Femur (tissue), 1 donor: ENCODE measurements around the gene ZSWIM7.
"Not testable (repeated sequence)": the region's sequence is repeated elsewhere in the genome, so short reads cannot be mapped to it uniquely, and the experiment has no call there.

ENCODE experiments used
- DNase-seq: peaks from one replicate; pipeline ENCODE4 v3.0.0-alpha.2; 2017

Gene ZSWIM7

DNA sequence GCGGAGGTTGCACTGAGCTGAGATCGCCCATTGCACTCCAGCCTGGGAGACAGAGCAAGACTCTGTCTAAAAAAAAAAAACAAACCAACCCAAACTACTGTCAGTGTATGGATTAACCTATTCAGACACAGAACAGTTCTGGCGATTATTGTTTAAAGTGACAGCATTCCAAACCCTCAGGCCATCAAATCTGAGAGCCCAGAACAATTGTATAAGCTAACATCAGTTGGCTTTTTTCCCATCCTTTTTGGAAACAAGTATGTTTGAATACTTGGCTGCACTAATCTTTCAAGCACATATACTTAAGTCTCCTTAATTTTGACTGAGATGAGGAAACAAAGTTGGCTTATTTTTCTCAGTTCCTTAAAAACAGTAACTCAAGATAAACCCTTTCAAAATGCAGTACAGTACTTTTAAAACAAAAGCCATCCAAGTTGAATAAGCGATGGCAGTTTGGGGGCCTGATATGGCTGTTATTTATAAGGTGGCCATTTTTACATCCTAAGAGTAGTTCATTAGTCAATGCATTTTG is 1.4 kb downstream of the ZSWIM7 start:
- DNase-seq: no peak

DNA sequence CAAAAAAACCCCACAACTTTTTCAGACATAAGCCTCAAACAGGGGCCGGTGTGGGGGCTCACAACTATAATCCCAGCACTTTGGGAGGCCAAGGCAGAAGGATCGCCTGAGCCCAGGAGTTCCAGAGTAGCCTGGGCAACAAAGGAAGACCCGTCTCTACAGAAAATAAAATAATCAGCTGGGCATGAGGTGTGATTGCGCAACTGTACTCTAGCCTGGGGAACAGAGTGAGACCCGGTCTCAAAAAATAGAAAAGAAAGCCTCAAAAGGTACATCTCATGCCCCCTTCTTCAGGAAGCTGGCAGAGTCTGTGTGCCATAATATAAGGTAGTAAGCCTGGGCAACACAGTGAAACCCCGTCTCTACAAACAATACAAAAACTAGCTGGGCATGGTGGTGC is 3.2 kb downstream of the ZSWIM7 start:
- no peak for DNase-seq

DNA sequence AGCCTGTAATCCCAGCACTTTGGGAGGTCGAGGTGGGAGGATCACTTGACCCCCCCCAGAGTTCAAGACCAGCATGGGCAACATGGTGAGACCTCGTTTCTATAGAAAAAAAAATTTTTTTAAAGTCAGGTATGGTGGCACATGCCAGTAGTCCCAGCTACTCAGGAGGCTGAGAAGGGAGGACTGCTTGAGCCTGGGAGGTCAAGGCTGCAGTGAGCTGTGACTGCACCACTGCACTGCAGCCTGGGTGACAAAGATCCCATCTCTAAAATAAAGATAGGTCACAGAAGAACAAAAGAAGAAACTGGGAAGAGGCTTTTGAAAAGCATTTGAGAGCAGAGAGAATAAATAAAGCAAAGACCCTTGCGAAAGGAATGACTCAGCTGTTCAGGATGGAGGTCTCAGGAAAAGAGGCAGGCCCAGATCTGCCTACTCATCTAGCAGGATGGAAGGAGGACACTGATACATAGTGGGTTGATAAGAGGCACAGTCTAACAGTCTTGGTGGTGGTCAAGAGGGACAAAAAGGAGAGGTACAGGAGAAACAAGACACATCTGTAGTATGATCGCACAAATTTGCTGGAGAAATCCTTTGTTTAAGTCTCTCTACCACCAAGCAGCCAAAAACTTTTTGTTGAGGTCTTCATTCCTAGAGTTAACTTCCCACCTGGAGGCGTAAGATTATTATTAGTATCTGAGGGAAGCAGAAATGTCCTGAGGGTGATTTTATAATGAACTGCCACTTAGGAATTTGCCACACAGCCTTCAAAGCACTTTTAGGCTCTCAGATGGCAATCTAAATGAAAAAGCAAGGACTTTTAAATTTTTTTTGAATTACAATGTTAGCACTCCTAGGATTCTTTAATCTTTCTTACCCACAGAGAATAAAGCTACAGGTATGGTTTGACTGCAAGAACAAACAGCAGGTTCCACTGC is 17.6 kb downstream of the ZSWIM7 start:
- no peak for DNase-seq

DNA sequence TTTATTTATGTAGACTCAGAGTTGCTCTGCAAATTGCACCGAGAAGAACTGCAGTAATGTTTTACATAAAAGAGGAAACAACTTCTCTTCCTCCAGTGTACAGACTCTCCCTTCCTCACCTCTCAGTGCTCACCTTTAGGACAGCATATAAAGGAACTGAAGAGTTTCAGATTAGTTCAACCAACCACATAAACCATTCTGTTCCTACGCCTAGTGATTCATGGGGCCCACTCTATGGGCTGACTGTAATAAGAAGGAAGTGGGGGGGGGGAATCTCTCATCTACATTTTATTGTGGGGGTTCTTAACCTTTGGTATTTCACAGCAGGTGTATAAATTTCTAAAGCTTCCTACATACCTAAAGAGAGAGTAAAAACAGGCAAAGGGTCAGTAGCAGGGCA is 18.3 kb downstream of the ZSWIM7 start:
- no peak for DNase-seq

DNA sequence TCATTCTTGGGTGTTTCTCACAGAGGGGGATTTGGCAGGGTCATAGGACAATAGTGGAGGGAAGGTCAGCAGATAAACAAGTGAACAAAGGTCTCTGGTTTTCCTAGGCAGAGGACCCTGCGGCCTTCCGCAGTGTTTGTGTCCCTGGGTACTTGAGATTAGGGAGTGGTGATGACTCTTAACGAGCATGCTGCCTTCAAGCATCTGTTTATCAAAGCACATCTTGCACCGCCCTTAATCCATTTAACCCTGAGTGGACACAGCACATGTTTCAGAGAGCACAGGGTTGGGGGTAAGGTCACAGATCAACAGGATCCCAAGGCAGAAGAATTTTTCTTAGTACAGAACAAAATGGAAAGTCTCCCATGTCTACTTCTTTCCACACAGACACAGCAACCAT is 20.5 kb downstream of the ZSWIM7 start:
- DNase-seq: not testable (repeated sequence)

DNA sequence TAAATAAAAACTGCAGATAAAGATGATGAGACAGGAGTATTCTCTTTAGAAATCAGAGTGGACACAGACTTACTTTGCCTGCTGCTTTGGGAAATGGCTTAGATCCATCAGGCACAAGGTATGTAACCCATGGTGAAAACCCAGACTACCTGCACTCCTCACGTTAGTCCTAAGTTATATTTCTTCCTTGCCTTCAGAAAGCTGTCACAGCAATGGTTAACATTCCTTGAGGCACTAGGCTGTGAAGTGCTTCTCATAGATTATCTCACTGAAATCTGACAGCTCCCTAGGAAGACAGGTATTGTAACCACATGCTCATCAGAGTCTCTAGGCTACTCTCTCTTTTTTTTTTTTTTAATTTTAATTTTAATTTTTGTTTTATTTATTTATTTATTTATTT is 20.9 kb downstream of the ZSWIM7 start:
- no peak for DNase-seq

DNA sequence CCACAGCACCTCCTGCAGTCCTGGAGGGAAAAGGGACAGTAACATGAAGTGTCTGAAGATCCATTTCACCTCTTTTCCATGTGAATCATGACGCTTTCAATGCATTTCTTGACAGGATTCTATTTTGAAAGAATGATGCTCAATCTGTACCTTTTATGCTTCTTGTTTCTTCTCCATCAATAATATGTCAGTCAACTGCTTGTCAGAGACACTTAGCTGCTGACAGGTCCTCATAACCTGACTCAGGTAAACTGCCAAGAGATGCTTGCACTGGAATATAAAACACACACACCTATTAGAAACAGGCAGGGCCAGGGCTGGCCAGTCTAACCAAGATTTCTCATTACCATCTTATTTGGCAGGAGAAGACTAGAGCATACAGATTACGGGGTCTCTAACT is 21.6 kb downstream of the ZSWIM7 start:
- DNase-seq: no peak

DNA sequence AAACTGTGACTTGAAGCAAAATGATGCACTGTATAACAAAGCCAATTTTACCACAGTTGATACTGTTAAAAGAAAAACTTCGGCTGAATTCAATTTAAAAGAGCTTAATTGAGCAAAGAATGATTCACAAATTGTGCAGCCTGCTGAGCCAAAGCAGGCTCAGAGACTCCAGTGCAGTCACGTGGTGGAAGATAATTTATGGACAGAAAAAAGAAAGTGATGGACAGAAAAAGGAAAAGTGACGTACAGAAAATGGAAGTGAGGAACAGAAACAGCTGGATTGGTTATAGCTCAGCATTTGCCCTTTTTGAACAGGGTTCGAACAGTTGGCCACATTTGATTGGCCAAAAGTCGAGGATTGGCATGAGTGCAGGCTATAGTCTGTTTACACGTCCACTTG is 25.7 kb downstream of the ZSWIM7 start:
- no peak for DNase-seq

DNA sequence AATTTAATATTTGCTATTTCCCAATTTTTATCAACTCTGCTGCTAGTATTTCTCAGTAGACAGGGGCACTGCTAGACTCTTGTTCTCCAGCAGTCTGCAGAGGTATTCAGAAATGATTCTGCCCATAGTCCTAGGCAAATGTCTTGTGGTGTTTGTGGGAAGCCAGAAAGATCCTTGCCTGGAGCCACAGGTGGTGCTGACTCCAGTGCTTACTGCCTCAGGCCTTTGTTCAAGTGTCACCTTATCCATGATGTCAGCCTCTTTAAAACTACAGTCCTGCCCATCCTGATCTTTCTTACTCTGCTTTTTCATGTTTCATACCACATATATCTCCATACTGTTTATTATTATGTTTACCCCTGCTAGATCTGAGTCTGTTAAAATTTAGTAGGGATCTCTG is 26.5 kb downstream of the ZSWIM7 start:
- no peak for DNase-seq

DNA sequence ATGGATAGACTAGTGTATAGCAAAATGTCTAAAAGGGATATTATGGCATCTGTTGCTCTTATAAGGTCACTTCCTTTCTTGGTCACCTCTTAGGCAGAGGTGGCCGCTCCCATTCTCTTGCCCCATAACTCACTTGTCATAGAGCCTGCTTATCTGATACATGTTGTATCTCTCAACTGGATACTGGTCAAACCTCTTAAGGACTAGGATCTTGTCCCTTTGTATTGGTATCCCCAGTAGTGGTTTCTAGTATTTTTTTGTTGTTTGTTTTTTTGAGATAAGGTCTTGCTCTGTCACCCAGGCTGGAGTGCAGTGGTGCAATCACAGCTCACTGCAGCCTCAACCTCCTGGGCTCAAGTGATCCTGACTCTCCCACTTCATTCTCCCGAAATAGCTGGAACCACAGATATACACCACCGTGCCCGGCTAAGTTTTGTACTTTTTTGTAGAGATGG is 27.0 kb downstream of the ZSWIM7 start:
- DNase-seq: no peak

DNA sequence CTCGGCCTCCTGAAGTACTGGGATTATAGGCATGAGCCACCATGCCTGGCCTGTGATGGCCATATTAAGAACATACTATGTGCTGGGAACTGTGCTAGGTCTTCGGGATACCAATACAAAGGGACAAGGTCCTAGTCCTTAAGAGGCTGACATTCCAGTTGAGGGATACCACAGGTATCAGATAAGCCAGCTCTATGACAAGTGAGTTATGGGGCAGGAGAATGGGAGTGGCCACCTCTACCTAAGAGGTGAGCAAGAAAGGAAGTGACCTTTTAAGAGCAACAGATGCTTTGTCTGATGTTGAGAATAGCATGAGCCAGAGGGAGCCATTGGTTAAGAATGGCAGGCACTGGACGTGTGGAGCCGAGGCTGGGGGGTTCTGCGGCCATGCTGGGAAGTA is 27.6 kb downstream of the ZSWIM7 start:
- no peak for DNase-seq

DNA sequence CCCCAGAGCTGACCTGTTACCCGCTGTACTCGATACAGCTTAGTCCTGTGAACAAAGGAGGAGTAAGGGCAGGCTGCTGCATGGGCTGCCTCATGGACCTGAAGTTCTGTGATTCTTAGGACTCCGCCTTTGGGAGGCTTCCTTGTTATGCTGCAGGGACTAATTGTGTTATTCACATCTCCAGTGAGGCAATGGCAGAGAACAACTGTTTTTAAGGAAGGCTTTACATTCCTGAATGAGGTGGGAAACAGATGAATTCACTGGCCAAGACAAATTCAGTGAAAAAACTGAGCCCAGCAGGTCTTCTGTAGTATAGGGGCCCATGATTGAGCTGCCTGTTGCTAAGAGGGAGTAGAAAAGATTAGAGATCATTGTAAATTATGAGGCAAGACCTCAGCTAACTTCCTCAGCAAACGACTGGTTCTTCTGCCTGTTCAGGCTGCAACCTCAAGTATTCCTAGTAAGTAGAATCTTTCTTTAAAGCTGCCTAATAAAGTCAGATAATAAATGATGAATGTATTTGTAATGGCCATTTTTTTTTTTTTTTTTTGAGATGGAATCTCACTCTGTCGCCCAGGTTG is 28.3 kb downstream of the ZSWIM7 start:
- DNase-seq: no peak

DNA sequence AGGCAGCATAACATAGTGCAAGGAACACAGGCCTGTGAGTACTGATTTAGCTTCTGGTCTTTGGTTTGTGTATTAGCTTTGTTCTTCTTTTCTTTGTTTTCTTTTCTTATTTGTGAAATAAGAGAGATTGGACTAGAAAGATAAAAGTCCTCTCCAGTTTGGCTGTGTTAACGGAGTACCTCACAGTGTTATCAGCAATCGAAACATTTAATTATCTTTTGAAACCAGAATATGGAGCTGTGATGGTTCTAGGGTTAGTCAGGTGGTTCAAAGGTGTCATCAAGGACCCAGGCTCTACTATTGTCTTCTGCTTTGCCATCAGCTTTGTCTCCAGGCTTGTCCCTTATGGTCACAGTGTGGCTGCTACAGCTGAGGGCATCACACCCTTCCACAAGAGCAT is 29.0 kb downstream of the ZSWIM7 start:
- no peak for DNase-seq

DNA sequence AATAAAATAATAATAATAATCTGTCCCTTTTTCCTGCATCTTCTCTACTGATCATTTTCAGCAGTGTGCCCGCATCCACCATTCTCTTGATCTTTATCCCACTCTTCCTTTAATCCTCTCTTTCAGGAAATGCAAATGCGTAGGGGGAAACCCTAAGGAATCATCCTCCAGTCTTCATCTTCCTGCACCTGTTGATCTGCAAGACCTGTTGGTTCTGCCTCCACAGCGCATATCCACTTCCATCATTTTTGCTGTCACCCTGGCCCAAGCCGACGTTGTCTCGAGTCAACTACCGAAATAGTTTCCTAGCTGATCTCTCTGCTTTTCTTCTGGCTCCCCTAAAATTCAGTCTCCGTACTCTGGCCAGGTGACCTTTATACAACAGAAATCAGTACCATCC is 30.0 kb downstream of the ZSWIM7 start:
- DNase-seq: no peak

DNA sequence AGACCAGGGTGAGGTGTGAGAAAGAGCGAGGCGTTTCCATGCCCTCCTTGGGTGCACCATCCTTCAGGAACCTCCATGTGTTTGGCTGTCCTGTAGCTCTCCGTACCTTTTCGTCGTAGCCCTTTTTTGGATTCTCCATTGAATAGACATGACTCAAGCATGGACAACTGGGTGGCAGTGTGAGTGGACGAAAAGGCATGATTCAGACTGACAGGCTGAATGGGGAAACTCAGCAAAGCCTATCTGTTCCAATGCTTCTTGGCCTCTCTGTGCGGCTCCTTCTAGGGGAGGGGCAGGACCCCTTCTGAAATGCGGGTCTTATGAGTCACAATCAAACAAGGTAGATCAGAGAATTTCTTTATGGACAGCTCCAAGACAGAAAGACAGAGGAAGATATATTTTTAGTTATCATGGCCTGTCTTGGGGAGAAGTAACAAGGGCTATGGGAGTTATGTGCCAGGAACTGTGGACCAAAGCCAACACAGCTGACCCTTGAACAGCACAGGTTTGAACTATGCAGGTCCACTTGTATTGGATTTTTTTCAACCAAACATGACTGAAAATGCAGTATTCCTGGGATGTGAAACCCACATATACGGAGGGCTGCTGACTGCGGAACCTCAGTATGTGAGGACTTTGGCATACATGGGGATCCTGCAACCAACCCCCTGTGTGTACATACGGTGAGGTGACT is 31.7 kb downstream of the ZSWIM7 start:
- no peak for DNase-seq

DNA sequence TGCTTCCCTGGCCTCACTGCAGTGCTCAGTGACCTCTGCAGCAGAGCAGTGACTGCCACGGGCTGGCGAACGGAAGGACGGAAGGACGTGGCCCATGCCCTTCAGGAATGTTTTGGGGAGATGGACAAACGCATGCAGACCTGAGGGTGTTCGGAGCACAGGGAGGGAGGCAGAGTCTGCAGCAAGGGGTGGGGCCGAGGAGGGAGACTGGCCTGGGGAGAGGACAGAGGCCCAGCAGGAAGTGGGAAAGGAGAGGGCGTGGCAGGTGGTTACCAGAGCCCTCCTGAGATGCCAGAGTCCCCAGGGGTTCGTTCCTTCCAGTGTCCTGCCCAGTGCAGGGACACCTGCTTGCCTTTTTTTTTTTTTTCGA is 32.6 kb downstream of the ZSWIM7 start:
- no peak for DNase-seq

DNA sequence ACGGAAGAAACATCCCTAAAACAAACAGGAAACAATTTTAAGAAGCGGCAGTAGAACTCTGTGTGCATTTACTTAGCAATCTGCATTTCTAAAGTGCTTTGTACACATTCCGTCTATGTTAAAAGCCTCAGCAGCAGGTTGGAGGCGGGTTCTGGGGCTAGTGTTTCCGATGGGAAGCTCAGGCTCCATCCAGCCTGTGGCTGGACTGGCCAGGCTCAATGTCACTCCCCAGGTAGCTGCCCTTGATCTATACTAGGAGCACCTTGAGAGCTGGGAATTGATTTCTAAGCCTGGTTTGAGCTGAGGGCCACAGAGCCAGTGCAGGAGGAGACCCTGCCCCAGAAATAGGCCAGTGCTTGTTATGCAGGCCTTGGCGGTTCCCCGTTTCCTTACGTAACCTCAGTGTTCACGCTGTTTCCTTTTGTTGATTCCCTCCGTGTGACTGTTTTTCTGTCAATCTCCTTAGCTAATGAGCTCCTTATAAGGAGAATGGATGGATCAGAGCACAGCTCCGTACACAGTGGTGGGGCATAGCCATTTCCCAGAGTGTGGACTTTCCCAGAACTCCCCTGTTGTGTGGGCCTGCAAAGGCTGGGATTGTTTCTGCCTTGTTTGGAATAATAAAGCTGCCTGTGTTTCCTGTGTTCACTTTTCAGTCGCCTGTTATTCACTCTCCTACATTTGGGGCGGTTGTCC is 33.2 kb downstream of the ZSWIM7 start:
- no peak for DNase-seq

DNA sequence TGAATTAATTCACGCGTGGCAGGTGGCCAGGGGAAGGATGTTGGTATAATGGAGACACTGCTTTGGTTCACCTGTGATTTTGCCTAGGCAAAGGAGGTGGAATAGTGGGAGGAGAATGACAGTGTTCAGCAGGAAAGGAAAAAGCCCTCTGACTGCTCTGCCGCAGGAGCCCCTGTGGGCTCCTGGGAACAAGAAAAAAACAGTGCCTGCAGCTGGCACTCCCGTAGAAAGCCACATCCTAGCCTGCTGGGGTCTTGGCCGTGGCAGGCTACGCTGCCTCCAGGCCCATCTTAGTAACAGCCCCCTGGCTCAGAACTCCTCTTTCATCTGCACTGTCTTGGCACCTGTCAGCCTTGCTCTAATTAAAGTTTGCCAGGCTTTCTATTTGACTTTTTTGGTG is 34.0 kb downstream of the ZSWIM7 start:
- DNase-seq: no peak

DNA sequence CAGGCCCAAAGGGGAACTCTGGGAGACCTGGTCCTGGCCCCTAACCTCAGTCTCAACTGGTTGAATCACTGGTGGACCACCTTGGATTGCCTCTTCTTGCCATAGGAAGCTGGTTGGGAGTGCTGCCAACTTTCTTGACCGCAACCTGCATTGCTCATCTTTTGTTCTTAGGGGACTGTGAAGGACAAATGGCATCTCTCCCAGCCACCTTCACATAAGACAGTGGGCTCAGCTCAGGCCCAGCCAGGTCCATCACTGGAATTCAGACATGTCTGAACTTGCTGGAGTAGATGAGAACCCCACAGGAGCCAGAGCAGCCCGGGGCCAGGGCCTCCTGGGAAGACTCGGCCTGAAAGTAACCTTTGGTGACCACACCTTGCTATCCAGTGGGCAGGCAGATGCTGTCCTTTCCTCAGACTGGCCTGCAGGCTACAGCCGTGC is 35.8 kb downstream of the ZSWIM7 start:
- DNase-seq: no peak

DNA sequence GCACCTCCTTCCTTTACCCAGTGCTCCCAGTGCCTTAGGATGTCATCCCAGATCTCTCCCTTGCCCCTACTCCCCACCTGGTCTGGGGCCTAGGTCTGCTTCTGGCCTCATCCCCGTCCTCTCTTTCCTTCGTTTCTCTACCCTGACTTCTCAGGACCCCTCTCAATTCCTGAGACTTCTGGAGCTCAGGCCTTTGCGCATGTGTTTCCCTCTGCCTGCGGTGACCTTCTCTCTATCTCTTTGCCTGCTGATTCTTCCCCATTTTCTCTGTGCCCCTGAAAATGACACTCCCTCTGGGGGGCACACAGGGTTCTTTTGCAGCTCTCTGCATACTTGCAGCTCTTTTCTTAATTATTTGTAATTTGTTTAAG is 41.0 kb downstream of the ZSWIM7 start:
- DNase-seq: no peak

DNA sequence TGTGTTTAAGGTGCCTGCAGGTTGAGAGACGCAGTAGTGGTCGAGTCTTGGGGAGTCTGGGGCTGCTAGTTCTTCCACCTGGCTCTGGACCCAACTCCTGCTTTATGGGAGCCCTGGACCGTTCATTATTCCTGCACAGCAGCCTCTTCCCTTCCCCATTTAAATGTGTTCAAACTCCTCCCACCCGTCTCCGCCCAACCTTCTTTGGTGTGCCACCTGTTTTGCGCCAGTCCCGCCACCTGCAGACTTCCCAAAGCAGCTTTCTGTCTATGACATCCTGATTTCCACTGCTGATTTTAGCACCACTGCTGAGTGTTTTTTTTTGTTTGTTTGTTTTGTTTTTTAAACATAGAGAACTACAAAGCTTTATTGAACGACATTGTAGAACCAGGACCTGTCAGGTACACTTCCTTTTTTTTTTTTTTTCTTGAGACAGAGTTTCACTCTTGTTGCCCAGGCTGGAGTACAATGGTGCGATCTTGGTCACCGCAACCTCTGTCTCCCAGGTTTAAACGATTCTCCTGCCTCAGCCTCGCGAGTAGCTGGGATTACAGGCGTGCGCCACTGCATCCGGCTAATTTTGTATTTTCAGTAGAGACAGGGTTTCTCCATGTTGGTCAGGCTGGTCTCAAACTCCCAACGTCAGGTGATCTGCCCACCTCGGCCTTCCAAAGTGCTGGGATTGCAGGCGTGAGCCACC is 41.7 kb downstream of the ZSWIM7 start:
- no peak for DNase-seq

DNA sequence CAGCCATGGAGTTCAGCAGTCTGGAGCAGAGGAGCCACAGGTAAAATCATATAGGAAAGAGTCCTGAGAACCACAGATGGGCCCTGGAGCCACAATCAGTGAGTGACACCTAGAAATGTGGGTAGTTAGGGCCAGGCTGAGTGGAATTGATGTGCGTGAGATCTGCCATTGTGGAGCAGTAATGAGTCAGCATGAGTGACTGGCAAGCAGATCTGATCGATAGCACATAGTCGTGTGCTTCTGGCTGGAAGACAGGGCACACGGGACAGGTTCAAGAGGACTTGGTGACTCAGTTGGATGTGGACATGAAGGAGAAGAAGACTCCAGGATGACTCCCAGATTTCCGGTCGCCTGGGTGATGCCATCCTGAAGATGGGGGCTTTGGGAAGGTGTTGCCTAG is 42.3 kb downstream of the ZSWIM7 start:
- DNase-seq: no peak
